Activated CD4-positive, CD25-positive, alpha-beta regulatory T cell treated with anti-CD3 and anti-CD28 coated beads, Interleukin-2, amount 50 U/mL, for 16 hours (primary cell): Measurements from ENCODE around the gene ARL4D.

Source experiments
- DNase-seq: peaks from one replicate; pipeline ENCODE4 v3.0.0-alpha.2; 2020; ENCODE audit warnings: low read depth, low spot score

The ARL4D gene

GRCh38 chr17:43427362-43428043 lies 28.7 kb downstream of the ARL4D start:
- no peak for DNase-seq

GRCh38 chr17:43428524-43428923 lies 29.7 kb downstream of the ARL4D start:
- no peak for DNase-seq

DNA sequence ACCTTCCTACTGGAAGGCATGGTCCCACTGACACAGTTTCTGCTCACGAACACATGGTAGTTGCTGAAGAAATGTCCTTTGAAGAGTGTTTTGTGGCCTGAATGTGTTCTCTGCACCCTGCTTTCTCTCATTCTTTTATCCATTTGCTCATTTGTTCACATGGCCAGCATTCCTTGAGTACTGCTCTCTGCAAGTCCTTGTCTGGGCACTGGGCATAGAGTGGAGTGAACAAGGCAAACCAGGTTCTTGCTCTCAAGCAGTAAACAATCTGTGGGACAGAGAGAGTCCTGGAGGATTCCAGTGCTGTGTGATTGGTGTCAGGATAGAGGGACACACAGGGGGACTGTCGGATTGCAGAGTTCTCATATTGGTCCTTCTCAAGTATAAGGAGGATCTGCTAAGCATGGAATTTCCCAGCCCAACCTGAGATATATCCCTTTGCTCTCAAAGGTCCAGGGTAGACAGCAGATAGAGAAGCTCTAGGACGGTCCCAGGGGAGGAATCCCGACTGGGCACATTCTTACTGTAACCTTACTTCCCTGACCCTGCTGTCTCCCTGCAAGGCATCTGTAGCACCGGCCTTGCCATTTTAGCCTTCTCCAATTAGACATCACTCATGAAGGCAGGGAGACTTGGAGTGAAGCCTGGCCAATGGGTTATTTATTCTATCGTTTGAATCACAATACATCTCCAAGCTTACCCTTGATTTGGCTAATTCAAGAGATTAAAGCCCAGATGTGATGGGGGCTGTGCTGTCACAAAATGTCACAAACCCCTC lies 32.3 kb downstream of the ARL4D start:
- no peak for DNase-seq

GRCh38 chr17:43431714-43432523 lies 33.1 kb downstream of the ARL4D start:
- DNase-seq: no peak

DNA sequence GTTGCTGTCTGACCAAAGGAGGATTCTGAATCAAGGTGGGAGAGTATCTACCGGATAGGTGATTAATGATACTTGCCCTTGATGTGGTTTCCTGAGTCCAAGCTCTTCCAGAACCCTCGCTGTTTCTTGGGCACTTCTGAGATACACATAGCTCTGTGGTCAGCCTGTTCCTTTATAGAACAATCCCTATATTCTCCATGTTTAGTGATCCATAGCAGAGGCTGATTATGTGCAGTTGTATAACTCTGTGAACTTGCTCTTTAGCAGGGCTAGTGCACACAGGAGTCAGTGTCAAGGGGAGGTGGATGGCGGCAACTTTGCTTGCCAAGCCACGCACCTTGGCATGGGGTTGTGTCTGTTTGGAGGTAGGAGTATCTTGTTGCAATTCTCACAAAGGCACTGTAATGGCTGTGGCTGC lies 36.1 kb downstream of the ARL4D start:
- no peak for DNase-seq

DNA sequence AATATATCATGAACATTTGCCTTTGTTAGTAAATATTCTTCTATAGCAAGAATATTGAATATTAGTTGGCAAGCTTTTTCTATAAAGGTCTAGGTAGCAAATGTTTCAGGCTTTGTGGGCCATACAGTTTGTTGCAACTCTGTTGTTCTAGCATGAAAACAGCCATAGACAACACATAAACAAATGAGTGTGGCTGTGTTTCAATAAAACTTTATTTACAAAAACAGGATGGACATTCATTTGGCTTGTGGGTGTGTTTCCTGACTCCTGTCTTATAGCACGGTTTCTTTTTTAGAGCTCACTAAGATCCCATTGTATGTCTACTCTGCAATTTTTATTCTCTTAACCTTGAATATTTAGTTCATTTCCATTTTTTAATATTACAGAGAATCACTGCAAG lies 39.0 kb downstream of the ARL4D start:
- no peak for DNase-seq

DNA sequence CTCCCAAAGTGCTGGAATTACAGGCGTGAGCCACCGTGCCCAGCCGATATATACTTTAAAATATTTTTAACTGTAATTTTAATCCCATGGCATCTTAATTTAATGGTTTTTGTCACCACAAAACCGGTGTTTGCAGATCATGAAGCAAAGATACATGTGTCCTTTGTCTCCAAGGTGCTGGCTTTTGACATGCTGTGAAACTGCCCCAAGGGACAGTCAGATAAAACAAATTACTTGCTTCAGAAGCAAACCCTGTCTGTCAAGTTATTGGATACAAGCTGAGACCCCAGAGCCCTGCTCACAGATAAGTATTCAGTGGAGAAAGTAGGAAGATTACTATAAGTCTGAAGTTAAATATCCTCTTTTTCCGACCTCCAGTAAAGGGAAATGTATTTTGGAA lies 39.8 kb downstream of the ARL4D start:
- DNase-seq: no peak

DNA sequence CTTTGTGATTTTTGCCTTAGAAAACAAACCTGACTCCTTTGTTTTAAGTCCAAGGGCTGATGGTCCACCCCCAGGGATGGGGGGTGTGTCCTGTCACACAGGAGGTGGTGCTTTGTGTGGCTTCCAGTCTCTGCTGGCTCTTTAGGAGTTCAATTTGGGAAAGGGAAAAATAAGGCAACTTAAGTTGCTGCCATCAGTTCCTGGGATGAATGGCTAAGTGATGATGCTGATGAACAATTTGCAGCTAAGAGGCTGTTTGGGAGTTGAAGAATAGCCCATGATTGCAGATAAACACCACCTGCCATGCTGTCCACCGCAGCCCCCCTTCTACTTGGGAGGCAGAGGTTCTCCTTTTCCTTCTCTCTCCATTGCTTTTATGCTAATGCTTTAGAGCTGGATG lies 40.2 kb downstream of the ARL4D start:
- DNase-seq: no peak

DNA sequence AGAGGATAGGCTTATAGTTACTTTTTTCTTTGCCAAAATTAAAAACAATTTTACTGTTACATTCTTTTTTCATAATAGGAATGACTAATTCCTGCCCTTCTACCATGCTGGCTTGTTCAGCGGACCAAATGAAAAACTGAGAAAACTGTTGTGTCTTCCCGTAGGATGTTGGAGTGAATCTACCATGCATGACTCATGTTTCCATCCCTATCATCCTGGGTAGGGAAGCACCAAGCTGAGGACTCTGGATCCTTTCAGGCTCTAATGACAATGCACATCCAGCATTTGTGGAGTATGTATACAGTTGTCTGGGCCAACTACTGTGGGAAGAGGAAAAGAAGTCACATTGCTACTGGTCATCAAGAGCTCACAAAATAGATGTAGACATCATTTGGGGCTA lies 43.9 kb downstream of the ARL4D start:
- no peak for DNase-seq

DNA sequence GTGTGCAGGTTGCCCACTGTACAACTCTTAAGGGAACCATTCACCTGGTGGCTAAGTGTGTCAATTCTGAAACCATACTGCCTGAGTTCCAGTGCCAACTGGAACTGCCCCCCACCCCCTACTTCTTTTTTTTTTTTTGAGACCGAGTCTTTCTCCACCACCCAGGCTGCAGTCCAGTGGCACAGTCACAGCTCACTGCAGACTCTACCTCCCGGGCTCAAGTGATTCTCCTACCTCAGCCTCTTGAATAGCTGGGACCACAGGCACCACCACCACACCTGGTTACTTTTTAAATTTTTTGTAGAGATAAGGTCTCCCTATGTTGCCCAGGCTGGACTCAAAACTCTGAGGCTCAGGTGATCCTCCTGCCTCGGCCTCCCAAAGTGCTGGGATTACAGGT lies 44.6 kb downstream of the ARL4D start:
- no peak for DNase-seq

DNA sequence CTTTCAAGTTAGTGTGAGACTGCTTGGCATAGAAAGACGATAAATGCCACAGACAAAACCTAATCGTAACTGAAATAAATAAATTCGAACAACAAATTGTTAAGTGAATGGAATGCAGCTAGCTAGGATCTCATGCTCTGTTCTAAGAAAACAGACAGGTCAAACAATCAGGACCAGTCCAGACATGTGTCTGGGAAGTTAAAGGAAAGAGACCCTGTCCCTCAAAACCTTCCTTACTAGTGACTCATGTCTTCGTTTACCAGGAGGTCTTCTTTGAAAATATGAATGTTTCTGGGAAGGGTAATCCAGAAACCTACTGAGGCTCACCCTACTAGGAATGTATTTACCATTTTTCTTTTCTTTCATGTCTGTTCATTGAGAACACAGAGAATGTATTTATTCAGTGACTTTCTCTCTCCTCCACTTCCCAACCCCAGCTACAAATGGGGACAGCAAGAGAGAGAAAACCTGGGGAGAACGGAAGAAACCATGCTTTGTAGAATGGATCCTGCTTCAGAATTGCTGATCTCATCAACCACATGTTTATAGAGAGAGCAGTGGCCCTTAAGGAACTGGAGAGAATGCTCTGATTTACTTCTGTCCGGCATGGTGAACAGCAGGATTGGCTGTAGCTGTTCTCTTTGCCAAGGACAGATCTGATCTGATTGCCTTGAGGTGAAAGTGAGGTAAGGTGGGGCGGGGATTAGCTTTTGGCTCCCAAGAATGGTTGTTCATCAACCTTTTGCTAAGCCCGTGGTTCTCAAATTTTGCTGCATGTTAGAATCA lies 45.6 kb downstream of the ARL4D start:
- no peak for DNase-seq

- no peak for DNase-seq
Measured at GRCh38 chr17:43445009-43445589, 46.3 kb downstream of the ARL4D start.

DNA sequence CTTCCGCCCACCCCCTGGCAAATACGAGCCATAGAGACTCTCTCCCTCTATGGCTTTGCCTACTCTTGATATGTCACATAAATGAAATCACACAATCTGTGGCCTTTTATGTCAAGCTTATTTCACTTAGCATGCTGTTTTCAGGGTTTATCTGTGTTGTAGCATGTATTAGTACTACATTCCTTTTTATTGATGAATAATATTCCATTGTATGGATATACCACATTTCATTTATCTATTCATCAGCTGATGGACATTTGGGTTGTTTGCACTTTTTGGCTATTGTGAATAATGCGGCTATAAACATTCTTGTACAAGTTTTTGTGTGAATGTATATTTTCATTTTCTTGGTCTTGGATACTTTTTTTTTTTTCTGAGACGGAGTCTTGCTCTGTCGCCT lies 48.0 kb downstream of the ARL4D start:
- no peak for DNase-seq

GRCh38 chr17:43448720-43449469 lies 50.1 kb downstream of the ARL4D start:
- DNase-seq: no peak

- no peak for DNase-seq
Measured at GRCh38 chr17:43449470-43450248, 50.9 kb downstream of the ARL4D start.
